HG03139 (cell line): ENCODE data around the gene PCDHA6.
"Not testable (repeated sequence)": the region's sequence is repeated elsewhere in the genome, so short reads cannot be mapped to it uniquely, and the experiment has no call there.

Source experiments
- ATAC-seq: cut with Tn5 transposase; IDR thresholded peaks from one replicate; pipeline ENCODE4 v1.9.1; 2021; ENCODE audit not compliant: unreplicated experiment

PCDHA6 gene

GRCh38 chr5:140808889-140809291 lies 18.9 kb upstream of the PCDHA6 start:
- ATAC-seq, result no peak

- no peak for ATAC-seq
These were observed 6.1 kb upstream of the PCDHA6 start, which contains the start of gene PCDHA5 for GRCh38 chr5:140821375-140822280. TSS of gene PCDHA5 (plus strand) at chr5:140821613.

GRCh38 chr5:140822281-140822629 lies 5.5 kb upstream of the PCDHA6 start:
- ATAC-seq, result no peak

- ATAC-seq, result not testable (repeated sequence)
These were observed 4.8 kb upstream of the PCDHA6 start for GRCh38 chr5:140822969-140823368.

GRCh38 chr5:140823475-140823874 lies 4.3 kb upstream of the PCDHA6 start:
- ATAC-seq, result no peak

GRCh38 chr5:140828362-140828737 lies 590 bp downstream of the PCDHA6 start:
- no peak for ATAC-seq

GRCh38 chr5:140829511-140830501 lies 2.0 kb downstream of the PCDHA6 start:
- ATAC-seq, result not testable (repeated sequence)

GRCh38 chr5:140833993-140834392 lies 6.2 kb downstream of the PCDHA6 start, which contains the start of gene PCDHA7:
TSS of gene PCDHA7 (plus strand) at chr5:140834269. CDS start at chr5:140834384, 115 bp downstream.
- ATAC-seq, result no peak

- ATAC-seq, result not testable (repeated sequence)
These were observed 6.8 kb downstream of the PCDHA6 start for GRCh38 chr5:140834439-140835008.

GRCh38 chr5:140835622-140836510 lies 8.1 kb downstream of the PCDHA6 start:
- no peak for ATAC-seq

- ATAC-seq, result no peak
These were observed 13.5 kb downstream of the PCDHA6 start, which contains the start of gene PCDHA8 for GRCh38 chr5:140840978-140841962. TSS of gene PCDHA8 (plus strand) at chr5:140841187. CDS start at chr5:140841322, 135 bp downstream.

GRCh38 chr5:140842798-140843733 lies 15.3 kb downstream of the PCDHA6 start:
- no peak for ATAC-seq

GRCh38 chr5:140848139-140849102 lies 20.7 kb downstream of the PCDHA6 start, which contains the start of gene PCDHA9:
TSS of gene PCDHA9 (plus strand) at chr5:140848382. CDS start at chr5:140848496, 114 bp downstream.
- not testable (repeated sequence) for ATAC-seq

- not testable (repeated sequence) for ATAC-seq
These were observed 22.3 kb downstream of the PCDHA6 start for GRCh38 chr5:140849831-140850634.
